ENCODE measurements around the gene SLC25A30. TPM values are rescaled to one million over a fixed set of nuclear protein-coding genes. Genes with fewer than 3 reads are reported as not detected.

Gene SLC25A30
- total and polyA plus RNA-seq, 2 of the 13 experiments (the other 11 are each of a cell fraction or from before 2014, with no cell fraction given): 19.6 to 22.5 TPM

GRCh38 chr13:45370922-45371406 is 47.2 kb downstream of the SLC25A30 start (continued):
- TF ChIP-seq, protein P1, sequence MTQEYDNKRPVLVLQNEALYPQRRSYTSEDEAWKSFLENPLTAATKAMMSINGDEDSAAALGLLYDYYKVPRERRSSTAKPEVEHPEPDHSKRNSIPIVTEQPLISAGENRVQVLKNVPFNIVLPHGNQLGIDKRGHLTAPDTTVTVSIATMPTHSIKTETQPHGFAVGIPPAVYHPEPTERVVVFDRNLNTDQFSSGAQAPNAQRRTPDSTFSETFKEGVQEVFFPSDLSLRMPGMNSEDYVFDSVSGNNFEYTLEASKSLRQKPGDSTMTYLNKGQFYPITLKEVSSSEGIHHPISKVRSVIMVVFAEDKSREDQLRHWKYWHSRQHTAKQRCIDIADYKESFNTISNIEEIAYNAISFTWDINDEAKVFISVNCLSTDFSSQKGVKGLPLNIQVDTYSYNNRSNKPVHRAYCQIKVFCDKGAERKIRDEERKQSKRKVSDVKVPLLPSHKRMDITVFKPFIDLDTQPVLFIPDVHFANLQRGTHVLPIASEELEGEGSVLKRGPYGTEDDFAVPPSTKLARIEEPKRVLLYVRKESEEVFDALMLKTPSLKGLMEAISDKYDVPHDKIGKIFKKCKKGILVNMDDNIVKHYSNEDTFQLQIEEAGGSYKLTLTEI (CRISPR knock-in tag; conservative IDR thresholded peaks at IDR 0.05): no peak
- TF ChIP-seq AHR (CRISPR knock-in tag; IDR thresholded peaks at IDR 0.05): no peak
- no peak for TF ChIP-seq YEATS4 (CRISPR knock-in tag; IDR thresholded peaks at IDR 0.05; ENCODE audit: borderline replicate concordance)
- TF ChIP-seq MAFK (conservative IDR thresholded peaks at IDR 0.05 in 1 of 2, IDR thresholded peaks at IDR 0.05 in 1 of 2; ENCODE audit: low read length in 2 of 2): peak; percentile 60 to 69
- TF ChIP-seq STAG1 (CRISPR knock-in tag; IDR thresholded peaks at IDR 0.05): peak; percentile 46; the same call in 1 of the 2 replicates
- TF ChIP-seq ZMYM2 (CRISPR knock-in tag; IDR thresholded peaks at IDR 0.05): no peak
- TF ChIP-seq AGO2 (optimal IDR thresholded peaks at IDR 0.05; ENCODE audit: low read depth, low read length): peak; percentile 54
- no peak for TF ChIP-seq ADNP (CRISPR knock-in tag; IDR thresholded peaks at IDR 0.05)
- no peak for TF ChIP-seq ELF4 (CRISPR knock-in tag; IDR thresholded peaks at IDR 0.05; ENCODE audit: borderline replicate concordance)
- TF ChIP-seq TAF15 (IDR thresholded peaks at IDR 0.05; ENCODE audit: low read depth, low read length, poor library complexity, severe bottlenecking): no peak
- no peak for TF ChIP-seq ZMAT3 (CRISPR knock-in tag; conservative IDR thresholded peaks at IDR 0.05)
- TF ChIP-seq ARID3A (IDR thresholded peaks at IDR 0.05; ENCODE audit: low read depth, low read length): no peak
- TF ChIP-seq TSC22D2 (CRISPR knock-in tag; IDR thresholded peaks at IDR 0.05; ENCODE audit: borderline replicate concordance): no peak
- TF ChIP-seq ZNF33A (CRISPR knock-in tag; IDR thresholded peaks at IDR 0.05; ENCODE audit: borderline replicate concordance): no peak
- TF ChIP-seq KMT2A (CRISPR knock-in tag; IDR thresholded peaks at IDR 0.05): no peak

Data from HepG2 (cell line).